Mesothelial cell of epicardium (in vitro differentiated cells): ENCODE measurements around the gene CCDC148. TPM values are rescaled to one million over a fixed set of nuclear protein-coding genes. Genes with fewer than 3 reads are reported as not detected.

Experiments
- DNase-seq, 2 experiments: peaks; one replicate each; pipeline ENCODE4 v3.0.0; 2021; ENCODE audit warnings: low spot score in 2 of 2; ENCODE audit not compliant: unreplicated experiment in 2 of 2
- H3K27ac Mint-ChIP-seq: 2 replicates; pipeline ENCODE4 v1.8.0; 2021; ENCODE audit warnings: mixed read lengths
- H3K27me3 Mint-ChIP-seq: 2 replicates; pipeline ENCODE4 v1.8.0; 2021; ENCODE audit warnings: low read depth, mixed read lengths
- H3K36me3 Mint-ChIP-seq: 2 replicates; pipeline ENCODE4 v1.8.0; 2021; ENCODE audit warnings: mixed read lengths
- H3K4me1 Mint-ChIP-seq: 2 replicates; pipeline ENCODE4 v1.8.0; 2021; ENCODE audit warnings: mixed read lengths
- H3K4me3 Mint-ChIP-seq: 2 replicates; pipeline ENCODE4 v1.8.0; 2021; ENCODE audit warnings: mild to moderate bottlenecking, moderate library complexity, mixed read lengths
- H3K9me3 Mint-ChIP-seq: 2 replicates; pipeline ENCODE4 v1.8.0; 2021; ENCODE audit warnings: mixed read lengths
- CTCF ChIP-seq: fragments of 200-600 bp; sonication (generic); IDR thresholded peaks from one replicate; pipeline ENCODE4 v1.5.0; 2021; ENCODE audit warnings: antibody characterized with exemption; ENCODE audit not compliant: unreplicated experiment
- total RNA-seq: library from RNA; stranded (reverse); gene quantifications from 3 replicates; pipeline ENCODE4 v1.2.1, GENCODE V29; 2021

The CCDC148 gene
- total RNA-seq, 1 donor from 2014 or later = 3.1 TPM

GRCh38 chr2:158140201-158140600, 316.4 kb downstream of the CCDC148 start:
- peaks cover under 1% of the 10 kb centered on the region for H3K36me3 Mint-ChIP-seq
- no peaks in the 10 kb centered on the region for H3K27me3 Mint-ChIP-seq
- H3K27ac Mint-ChIP-seq = no peak overlapping the region
- DNase-seq = no peak
- no peak overlapping the region for H3K4me3 Mint-ChIP-seq
- no peak for TF ChIP-seq CTCF
- peaks cover 2% of the 10 kb centered on the region for H3K9me3 Mint-ChIP-seq
- peaks cover 11% of the 10 kb centered on the region for H3K4me1 Mint-ChIP-seq

GRCh38 chr2:158138255-158138654, 318.3 kb downstream of the CCDC148 start:
- Mint-ChIP-seq H3K4me1 (peaks cover 8% of the 10 kb centered on the region), H3K27me3 (no peaks in the 10 kb centered on the region), H3K27ac (no peak overlapping the region), H3K4me3 (no peak overlapping the region), H3K9me3 (no peaks in the 10 kb centered on the region), H3K36me3 (no peaks in the 10 kb centered on the region)
- DNase-seq = no peak
- no peak for TF ChIP-seq CTCF

- Mint-ChIP-seq H3K27me3 (no peaks in the 10 kb centered on the region), H3K36me3 (no peaks in the 10 kb centered on the region), H3K9me3 (peaks cover 5% of the 10 kb centered on the region), H3K27ac (no peak overlapping the region), H3K4me3 (no peak overlapping the region), H3K4me1 (peaks cover 2% of the 10 kb centered on the region)
- no peak for TF ChIP-seq CTCF
- no peak for DNase-seq
Measured at GRCh38 chr2:158135096-158135495, 321.5 kb downstream of the CCDC148 start.

GRCh38 chr2:158134655-158135054, 321.9 kb downstream of the CCDC148 start:
- Mint-ChIP-seq H3K27me3 (no peaks in the 10 kb centered on the region), H3K36me3 (no peaks in the 10 kb centered on the region), H3K27ac (no peak overlapping the region), H3K4me3 (no peak overlapping the region), H3K4me1 (peaks cover 2% of the 10 kb centered on the region), H3K9me3 (peaks cover 5% of the 10 kb centered on the region)
- no peak for TF ChIP-seq CTCF
- DNase-seq = no peak

- H3K27ac Mint-ChIP-seq = no peak overlapping the region
- DNase-seq = no peak
- no peaks in the 10 kb centered on the region for H3K27me3 Mint-ChIP-seq
- H3K36me3 Mint-ChIP-seq = no peaks in the 10 kb centered on the region
- peaks cover 2% of the 10 kb centered on the region for H3K4me1 Mint-ChIP-seq
- TF ChIP-seq CTCF = no peak
- no peak overlapping the region for H3K4me3 Mint-ChIP-seq
- H3K9me3 Mint-ChIP-seq = peaks cover 5% of the 10 kb centered on the region
Measured at GRCh38 chr2:158134055-158134454, 322.5 kb downstream of the CCDC148 start.

GRCh38 chr2:158131919-158132566, 324.5 kb downstream of the CCDC148 start:
- no peak for TF ChIP-seq CTCF
- Mint-ChIP-seq H3K4me1 (peaks cover 2% of the 10 kb centered on the region), H3K4me3 (no peak overlapping the region), H3K27ac (no peak overlapping the region), H3K9me3 (peaks cover 5% of the 10 kb centered on the region), H3K27me3 (no peaks in the 10 kb centered on the region), H3K36me3 (no peaks in the 10 kb centered on the region)
- no peak for DNase-seq
